ENCODE results near the gene NOX4.

The NOX4 gene

DNA sequence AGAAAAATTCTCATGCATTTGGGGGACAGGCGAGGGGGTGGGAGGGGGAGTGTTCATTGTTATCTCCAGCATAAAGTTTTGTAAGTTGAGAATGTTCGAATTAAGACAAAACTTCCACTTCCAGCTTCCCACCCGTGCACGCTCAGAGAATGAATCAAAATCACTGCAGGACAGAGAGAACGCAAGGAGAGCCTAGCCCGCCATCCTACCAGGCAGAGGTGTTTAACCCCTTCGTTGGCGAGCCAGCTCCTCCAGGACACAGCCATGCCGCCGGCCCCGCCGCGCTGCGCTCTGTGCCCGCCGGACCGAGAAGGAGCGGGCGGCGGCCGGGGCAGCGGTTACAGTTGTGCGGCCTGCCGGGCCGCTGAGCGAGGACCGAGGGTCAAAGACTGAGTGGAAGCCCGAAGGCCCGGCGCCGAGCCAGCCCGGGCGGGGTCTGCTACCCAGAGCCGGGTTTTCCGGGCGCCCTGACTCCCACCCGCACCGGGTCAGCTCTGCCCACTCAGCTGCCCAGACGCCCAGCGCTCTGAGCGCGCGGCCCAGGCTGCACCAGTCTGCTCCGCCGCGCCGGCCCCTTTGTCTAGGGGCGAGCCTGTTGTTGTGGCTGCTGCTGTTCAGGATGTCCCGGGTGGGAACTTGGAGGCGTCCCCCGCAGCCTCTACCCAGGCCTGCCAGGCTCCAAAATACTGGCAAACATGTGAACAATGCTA lies at the start of gene NOX4:
Gene NOX4 (minus strand): TSS at position 395 of the 710 bp plus-strand sequence. CDS start 129 bp downstream, at position 266.
- DNase-seq (ENCODE audit: low spot score), result no peak
- FAIRE-seq, result no peak

DNA sequence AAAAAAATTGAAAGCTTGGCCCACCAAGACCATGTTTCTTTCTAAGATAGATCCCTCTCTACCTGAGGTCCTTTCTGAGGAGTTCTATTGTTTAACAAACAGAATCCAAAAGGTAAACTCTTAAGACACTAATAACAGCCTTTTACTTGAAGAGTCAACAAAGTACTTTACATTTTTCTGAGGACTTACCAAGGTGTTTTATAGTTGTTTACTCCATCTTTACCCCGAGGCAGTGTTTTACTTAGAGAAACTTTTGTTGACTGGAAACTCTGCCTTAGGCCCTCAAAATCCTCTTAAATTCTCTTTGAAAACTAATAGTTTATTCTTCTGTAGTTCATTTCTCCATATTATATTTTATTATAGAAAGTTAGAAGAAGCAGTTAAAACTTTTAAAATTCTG lies 49.7 kb upstream of the NOX4 start:
- FAIRE-seq, result no peak
- DNase-seq (ENCODE audit: low spot score), result no peak

DNA sequence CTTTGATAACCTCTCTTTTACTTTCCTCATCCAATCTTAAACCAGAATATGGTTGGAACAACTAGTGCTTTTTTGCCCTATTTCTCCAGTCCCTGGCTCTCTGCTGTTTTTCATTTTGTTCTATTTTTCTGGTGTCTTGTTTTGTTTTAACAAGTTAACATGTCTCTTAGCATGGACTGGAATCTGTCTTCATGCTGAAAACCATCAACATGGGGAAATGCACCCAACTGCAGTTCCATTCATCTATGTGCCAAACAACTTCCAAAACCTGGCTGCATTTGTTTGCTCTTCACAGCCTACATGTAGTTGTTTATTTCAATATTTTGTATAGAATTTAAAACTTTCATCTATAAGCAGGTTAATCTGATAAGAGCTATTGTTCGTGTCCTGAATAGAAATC lies 46.8 kb upstream of the NOX4 start:
- FAIRE-seq, result no peak

DNA sequence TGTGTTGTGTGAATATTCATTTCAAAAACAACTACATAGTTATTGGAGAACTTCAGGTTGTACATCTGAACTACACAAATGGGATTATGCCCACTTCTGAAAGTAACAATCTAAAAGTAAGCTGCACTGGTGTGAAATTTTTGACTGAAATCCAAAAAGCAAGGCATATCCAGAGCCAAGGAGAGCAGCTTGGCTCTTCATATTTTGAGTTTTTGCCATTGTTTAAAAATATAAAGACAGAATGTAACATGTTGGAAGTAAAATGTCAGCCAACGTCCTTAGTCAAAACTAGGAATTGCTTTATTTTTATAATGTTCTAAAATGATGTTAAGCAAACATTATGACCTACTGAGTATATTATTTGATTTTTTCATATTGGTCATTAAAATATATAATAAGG lies 45.8 kb upstream of the NOX4 start:
- FAIRE-seq (no peak), DNase-seq (ENCODE audit: low spot score) (no peak)

More for the DNA sequence above, 46.8 kb upstream of the NOX4 start:
- DNase-seq (ENCODE audit: low spot score), result no peak

DNA sequence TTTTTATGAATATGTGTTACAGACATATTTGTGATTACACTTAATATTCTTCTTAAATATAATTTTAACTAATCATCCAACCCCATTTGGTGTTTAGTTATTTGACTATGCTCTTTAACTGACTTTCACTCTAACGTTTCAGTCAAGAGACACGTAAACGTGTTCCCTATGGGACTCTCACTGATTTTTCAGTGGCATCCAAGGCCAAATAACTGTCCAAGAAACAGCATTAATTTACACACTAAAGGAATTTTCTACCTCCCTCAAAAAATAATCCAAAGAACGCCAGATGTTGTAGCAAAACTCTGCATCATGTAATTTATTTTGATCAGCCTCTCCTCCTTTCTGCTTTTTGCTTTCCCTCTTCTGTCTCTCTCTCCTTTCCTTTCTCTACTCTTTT lies 44.0 kb upstream of the NOX4 start:
- FAIRE-seq (no peak), DNase-seq (ENCODE audit: low spot score) (no peak)

DNA sequence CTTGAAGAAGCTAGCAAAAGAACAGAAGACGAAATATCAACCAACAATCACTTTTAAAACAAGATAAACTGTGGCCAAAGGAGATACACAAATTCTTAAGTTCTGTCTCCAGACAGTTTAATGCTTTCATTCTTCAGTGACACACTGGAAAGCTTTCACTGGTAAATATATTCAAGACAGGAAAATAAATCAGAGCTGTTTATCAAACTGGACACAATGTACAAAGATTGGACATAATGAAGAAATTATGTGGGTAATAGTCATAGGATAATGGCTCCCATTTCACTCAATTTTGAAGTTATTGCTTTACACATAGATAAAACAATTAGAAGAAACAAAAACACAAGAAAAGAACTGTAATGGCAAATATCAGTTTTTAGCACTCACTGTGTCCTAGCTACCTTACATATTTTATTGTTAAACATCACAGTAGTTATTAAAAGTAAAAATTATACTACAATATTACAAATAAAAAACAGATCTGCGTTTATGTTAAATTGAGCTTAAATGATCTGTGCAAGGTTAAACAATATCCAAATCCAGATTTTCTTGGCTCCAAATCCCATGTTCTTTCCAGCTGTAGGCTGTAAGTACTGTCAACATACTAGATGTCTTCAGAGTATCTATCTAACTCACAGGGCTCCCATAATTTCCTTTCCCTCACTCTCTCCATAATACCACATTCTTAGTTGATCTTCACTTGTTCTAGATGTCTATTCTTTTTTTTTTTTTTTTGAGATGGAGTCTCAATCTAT lies 38.6 kb upstream of the NOX4 start:
- DNase-seq (ENCODE audit: low spot score) (no peak), FAIRE-seq (no peak)

DNA sequence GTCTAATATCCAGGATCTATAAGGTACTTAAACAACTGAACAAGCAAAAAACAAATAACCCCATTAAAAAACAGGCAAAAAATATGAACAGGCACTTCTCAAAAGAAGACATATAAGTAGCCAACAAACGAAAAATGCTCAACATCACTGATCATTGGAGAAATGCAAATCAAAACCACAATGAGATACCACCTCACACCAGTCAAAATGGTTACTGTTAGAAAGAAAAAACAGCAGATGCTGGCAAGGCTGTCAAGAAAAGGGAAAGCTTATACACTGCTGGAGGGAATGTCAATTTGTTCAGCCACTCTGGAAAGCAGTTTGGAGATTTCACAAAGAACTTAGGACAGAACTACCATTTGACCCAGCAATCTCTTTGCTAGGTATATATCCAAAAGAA lies 30.6 kb upstream of the NOX4 start:
- DNase-seq (ENCODE audit: low spot score), result no peak
- no peak for FAIRE-seq

DNA sequence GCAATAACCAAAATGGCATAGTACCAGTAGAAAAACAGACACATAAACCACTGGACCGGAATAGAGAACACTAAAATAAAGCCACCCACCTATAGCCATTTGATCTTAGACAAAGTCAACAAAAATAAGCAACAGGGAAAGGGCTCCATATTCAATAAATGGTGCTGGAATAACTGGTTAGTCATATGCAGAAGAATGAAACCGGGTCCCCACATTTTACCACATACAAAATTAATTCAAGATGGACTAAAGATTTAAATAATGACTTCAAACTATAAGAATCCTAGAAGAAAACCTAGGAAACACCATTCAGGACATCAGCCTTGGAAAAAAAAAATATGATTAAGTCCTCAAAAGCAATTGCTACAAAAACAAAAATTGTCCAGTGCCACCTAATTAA lies 30.1 kb upstream of the NOX4 start:
- no peak for FAIRE-seq
- DNase-seq (ENCODE audit: low spot score), result no peak

DNA sequence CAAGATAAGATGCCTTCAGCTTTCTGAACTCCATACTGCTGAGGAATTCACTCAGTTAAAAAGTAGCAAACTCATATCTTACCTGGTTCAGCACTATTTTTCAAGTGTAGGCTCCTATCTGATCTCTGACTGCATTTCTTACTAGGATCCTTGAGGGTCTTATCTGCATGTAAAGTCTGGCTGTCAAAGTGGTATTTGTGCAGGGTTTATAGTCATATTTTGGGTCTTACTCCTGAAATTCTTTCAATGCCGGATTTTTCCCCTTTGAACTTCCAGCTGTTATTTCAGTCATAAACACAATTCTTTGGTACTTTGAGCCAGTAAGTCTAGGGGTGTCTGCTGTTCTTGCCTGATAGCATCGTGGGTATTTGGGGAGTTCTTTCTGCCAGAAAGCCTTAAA lies 25.3 kb upstream of the NOX4 start:
- FAIRE-seq (no peak), DNase-seq (ENCODE audit: low spot score) (no peak)

DNA sequence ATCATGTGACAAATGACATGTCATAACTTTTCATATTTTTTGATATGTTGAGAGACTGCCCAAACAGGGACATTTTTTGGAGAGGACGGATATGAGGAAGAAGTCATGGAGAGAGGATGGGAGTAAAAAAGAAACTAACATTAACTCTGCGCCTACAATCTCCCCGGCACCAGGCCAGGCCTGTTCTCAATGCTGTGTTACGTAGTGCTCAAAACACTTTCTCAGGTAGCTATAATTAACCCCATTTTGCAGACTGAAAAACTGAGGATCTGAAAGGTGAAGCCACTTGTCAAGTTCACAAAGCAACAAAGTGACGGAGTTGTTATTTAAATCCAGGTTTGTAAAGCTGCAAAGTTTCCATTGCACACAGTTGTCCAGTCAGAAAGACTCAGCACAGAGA lies 17.4 kb upstream of the NOX4 start:
- DNase-seq (ENCODE audit: low spot score), result no peak
- FAIRE-seq, result no peak

DNA sequence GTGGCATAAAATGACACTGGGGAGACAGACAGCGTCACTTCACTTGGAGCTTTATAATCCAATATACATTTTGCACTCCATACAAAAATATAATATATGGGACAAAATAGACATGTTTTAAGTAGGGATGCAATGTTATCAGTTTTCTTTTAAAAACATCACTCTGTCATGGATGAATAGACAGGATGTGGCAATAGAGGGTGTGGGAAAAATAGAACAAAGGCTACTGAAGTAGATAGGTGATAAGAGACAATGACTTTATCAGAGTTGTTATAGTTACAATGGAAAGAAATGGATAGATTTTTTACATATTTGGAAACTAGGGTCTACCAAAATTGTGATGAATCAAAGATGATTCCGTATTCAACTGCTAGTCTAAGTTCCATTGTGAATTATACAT lies 13.1 kb upstream of the NOX4 start:
- DNase-seq (ENCODE audit: low spot score) (no peak), FAIRE-seq (no peak)

DNA sequence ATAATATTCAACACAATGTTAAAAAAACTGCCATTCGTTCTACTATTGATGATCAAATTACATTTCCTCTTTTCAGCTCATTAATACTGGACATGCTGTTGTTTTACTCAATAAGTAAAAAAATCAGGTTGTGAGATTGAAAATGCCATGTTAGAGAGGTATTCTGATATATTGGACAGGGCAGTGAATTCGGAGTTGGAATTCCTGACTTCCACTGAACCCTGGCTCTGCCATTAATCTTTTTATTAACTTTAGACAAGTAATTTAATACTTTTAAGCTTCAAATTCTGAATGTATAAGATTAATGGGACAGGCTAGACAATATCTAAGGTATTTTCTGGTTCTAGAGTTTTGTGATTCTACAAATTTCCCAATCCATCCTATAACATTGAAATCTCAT lies 12.2 kb upstream of the NOX4 start:
- DNase-seq (ENCODE audit: low spot score) (no peak), FAIRE-seq (no peak)

DNA sequence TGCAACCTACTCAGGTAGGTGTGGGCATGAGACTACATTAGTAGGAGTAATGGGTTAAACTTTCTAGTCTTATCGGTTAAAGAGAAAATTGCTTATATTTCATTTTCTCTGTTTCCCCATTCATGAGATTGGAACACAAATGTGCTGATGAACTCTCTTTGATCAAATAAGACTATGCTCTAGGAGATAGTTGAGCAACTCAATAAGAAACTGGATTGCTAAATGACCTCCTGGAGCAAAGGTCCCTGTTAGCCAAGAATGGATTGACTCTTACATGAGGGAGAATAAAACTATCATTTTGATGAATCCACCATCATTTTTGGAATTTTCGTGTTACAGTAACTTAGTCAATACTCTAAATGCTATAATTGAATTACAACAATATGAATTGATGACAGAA lies 11.1 kb upstream of the NOX4 start:
- DNase-seq (ENCODE audit: low spot score), result no peak
- no peak for FAIRE-seq

DNA sequence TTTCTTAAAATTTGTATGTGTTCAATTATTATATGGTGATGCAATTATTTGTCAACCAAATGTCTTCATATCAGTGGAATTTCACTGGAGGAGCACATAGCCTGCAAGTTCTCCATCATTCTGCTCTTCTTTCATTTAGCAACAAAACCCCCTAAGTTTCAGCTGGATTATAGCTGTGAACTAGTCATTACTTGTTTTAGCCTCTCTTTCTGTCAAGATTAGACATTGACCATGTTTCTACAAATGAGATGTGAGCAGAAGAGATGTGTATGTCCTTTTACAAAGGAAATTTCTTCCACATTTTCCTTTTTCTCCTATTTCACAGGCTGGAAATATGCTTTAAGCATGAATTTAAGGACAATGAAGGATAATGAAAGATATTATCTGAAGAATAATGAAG lies 9.2 kb upstream of the NOX4 start:
- DNase-seq (ENCODE audit: low spot score) (no peak), FAIRE-seq (no peak)

DNA sequence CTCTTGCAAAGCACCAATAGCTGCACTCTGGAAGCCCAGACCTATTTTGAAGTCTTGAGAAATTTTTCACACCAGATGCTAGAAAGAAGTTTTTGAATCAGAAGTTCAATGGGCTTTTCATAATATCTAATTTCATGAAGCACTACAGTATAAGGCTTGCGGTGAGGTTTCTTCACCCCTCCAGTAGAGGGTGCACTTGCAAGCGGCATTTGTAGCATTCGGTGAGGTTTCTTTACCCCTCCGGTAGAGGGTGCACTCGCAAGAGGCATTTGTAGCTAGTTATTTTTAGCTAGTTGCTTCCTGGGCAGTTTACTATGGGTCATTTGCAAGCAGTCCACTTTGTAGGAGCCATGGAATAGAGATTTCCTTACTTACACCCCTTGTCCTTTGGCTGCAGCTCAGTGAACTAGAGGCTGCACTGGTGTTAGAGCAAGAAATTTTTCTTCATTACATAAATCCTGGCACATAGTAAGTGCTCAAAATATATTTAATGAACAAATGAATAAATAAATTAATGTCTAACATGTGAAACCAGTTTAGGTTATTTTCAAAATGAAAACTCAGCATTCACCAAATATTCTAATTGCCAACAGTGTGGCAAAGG lies 7.8 kb upstream of the NOX4 start:
- FAIRE-seq (no peak), DNase-seq (ENCODE audit: low spot score) (no peak)

DNA sequence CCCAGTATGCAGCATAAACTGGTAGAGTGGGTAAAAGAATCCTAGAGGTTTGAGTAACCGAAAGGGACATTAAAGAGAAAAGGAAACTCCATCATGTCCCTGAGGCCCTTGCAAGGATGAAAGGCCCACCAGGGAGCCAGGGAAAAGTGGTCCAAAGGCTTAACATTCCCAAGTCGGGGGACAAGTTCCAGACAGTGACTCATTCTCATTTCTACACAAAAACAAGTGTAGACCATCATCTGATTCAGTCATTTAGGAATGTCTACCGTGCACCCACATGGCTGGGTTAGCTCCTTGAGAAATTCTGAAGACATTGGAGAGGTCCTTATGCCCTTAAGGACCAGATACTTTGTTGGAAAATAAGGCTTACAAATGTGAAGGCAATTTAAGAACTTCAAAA lies 4.8 kb upstream of the NOX4 start:
- DNase-seq (ENCODE audit: low spot score) (peak; percentile 21), FAIRE-seq (no peak)

DNA sequence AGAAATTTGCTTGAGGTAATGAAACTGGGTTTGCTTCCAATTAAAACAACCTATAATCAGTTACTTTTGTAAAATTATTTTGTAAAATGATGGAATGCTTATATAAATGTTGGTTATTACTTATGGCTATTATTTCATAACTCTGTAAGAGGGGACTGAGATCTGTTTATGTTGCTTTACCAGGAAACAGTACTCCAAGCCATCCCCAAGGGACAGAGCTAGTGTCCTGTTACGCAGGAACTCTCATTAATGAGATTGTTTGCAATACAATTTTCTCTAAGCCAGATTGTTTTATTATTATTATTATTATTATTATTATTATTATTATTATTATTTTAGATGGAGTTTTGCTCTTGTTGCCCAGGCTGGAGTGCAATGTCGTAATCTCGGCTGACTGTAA lies 2.3 kb upstream of the NOX4 start:
- FAIRE-seq, result no peak
- no peak for DNase-seq (ENCODE audit: low spot score)

DNA sequence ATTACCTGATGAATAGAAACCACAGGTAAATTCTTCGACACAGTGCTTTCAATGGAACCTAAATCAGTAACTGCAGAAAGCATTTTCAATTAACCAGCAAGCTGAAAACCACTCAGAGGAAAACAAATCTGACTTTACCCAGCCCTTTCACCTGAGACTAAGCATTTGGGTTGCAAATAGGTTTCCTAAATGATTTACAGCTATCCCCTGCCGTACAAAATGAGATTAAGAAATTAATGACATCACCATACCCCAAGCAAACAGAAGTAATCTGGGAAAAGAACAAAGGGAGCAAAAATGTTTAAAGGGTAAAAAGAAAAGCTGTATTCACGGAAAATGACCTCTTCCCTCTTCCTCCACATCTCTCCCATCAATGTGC lies 584 bp downstream of the NOX4 start:
- DNase-seq (ENCODE audit: low spot score) (no peak), FAIRE-seq (no peak)

DNA sequence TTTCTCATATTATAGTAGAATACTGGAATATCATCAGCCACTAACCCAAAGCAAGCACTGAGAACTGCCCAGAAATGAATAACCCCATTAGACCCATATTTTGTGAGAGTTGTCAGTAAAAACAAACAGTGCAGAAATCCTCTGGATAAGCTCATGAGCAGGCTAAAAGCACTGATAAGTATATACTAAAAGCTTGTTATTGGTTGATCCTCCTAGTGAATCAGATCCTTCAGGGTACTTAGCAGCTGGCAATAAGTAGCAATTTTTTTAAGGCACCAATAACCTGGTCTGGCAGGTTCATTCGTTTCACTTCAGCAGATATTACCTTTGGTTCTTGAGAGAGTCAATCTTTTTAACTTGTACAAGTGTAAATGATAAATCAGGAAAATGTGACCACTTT lies 1.2 kb downstream of the NOX4 start:
- DNase-seq (ENCODE audit: low spot score) (no peak), FAIRE-seq (no peak)

DNA sequence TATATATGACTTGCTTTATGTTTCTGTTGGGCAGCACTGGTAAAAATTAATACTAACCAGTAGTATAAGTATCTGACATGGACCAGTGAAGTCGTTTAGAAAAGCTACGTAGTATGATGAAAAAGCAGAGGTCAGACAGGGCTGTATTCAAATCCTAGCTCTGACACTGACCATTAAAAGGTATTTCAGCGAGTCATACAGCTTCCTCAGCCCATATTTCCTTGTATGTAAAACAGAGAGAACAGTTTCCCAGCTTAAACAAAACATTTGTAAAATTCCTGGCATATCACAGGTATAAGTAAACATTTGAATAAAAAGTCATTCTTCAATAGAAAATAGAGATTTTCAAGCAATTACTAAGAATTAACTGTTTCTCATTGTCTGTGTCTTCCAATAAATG lies 4.2 kb downstream of the NOX4 start:
- no peak for FAIRE-seq
- no peak for DNase-seq (ENCODE audit: low spot score)

DNA sequence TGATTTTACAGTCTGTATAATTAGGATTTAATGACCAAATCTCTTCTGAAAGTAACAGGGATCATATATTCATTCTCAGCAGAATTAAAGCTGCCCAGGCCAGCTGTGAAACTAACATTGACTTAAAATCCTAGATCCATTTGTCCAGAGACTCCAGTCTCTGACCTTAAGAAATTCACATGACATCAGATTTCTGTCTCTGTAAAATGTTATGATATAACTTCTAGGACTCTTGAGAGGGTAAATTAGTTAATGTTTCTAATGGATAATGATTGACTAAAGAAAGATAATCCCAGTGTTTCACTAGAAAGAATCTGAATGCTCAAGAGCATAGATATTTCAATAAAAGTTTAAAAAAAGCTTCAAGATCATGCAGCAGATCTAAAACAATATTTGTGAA lies 6.3 kb downstream of the NOX4 start:
- FAIRE-seq, result no peak
- DNase-seq (ENCODE audit: low spot score), result no peak

DNA sequence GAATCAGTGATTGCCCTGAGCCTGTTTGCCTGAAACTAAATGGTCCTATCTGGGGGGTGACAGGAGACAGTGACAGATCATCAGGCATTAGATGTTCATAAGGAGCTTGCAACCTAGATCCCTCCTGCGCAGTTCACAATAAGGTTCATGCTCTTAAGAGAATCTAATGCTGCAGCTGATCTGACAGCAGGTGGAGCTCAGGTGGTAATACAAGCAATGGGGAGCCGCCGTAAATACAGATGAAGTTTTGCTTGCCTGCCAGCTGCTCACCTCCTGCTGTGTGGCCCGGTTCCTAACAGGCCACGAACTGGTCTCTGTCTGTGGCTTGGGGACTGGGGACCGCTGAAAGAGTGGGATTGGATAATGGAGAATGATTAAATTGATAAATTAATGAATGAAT lies 14.0 kb downstream of the NOX4 start:
- no peak for DNase-seq (ENCODE audit: low spot score)
- FAIRE-seq, result no peak

DNA sequence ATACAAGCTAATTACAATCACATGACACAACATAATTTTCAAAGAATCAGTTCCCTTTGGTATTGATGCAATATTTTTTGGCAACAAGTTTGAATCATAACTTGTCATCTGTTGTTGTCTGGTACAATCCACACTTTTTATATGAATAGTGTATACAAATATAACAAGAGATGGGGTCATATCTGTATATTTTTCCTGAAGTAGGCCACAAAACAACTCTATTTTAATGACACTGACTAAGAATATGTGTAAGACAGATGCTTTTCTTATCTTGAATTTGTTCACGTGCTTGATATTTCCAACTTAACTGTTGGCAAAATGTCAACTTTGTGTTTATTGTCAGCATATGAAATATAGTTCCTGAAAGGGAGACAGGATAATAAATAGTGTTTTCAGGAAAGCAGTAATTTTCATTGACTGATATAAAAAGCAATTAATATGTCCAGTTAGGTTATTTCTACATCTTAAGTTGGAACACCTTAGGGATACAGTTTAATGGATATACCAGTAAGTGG lies 27.9 kb downstream of the NOX4 start:
- FAIRE-seq, result no peak
- DNase-seq (ENCODE audit: low spot score), result no peak

Measured in RCC 7860 (cell line).